Cardiac muscle cell (in vitro differentiated cells and primary cell): ENCODE measurements around the gene AGMO. TPM values are rescaled to one million over a fixed set of nuclear protein-coding genes. Genes with fewer than 3 reads are reported as not detected.

Source experiments
- DNase-seq, 2 donors: peaks; one replicate each; pipeline versions ENCODE4 v3.0.0 to v3.0.0-alpha.2; 2010 to 2017; ENCODE audit warnings: low read depth in 1 of 2, low spot score in 1 of 2
- H3K27ac ChIP-seq: fragments of 200-600 bp; sonication (generic); 2 replicates; pipeline ENCODE4 v1.5.1; 2016
- H3K27me3 ChIP-seq: fragments of 200-600 bp; sonication (generic); 2 replicates; pipeline ENCODE4 v1.6.0; 2016; ENCODE audit warnings: control low read depth
- H3K36me3 ChIP-seq: fragments of 200-600 bp; sonication (generic); 2 replicates; pipeline ENCODE4 v1.5.1; 2016; ENCODE audit warnings: control low read depth
- H3K4me1 ChIP-seq: fragments of 200-600 bp; sonication (generic); 2 replicates; pipeline ENCODE4 v1.8.1; 2017; ENCODE audit warnings: low read depth, mild to moderate bottlenecking, mixed run types
- H3K4me3 ChIP-seq: fragments of 200-600 bp; sonication (generic); 2 replicates; pipeline ENCODE4 v1.5.1; 2016; ENCODE audit warnings: mild to moderate bottlenecking
- H3K9me3 ChIP-seq: fragments of 200-600 bp; sonication (generic); 2 replicates; pipeline ENCODE4 v1.5.1; 2017; ENCODE audit warnings: low read depth, mild to moderate bottlenecking, control low read depth
- CTCF ChIP-seq: IDR thresholded peaks from 2 replicates; pipeline ENCODE4 v1.5.1; 2012; ENCODE audit warnings: low read depth, mild to moderate bottlenecking, low read length
- polyA plus RNA-seq: library from polyadenylated mRNA; unstranded; fragments of >200 nt; fragmentation: Nextera tagmentation; extraction: Ambion mirVana; gene quantifications from 2 replicates; pipeline ENCODE4 v1.2.1, GENCODE V29; 2016
- total RNA-seq: library from RNA; depleted of rRNA; stranded (reverse); fragments of >200 nt; gene quantifications from 2 replicates; pipeline ENCODE4 v1.2.3, GENCODE V29; 2016

The AGMO gene
- total and polyA plus RNA-seq, 2 experiments from 2014 or later, result 0.16 TPM; not detected in 1

GRCh38 chr7:15515252-15515651 lies 46.6 kb downstream of the AGMO start:
- no peak for TF ChIP-seq CTCF
- no peak overlapping the region for H3K4me3 ChIP-seq
- peak in 1 of 2 donors; percentile 19 for DNase-seq
- H3K27ac ChIP-seq, result no peak overlapping the region
- H3K27me3 ChIP-seq, result no peaks in the 10 kb centered on the region
- H3K4me1 ChIP-seq, result no peaks in the 10 kb centered on the region
- no peaks in the 10 kb centered on the region for H3K36me3 ChIP-seq
- no peaks in the 10 kb centered on the region for H3K9me3 ChIP-seq

GRCh38 chr7:15508258-15508657 lies 53.6 kb downstream of the AGMO start:
- Histone ChIP-seq H3K9me3 (no peaks in the 10 kb centered on the region), H3K4me1 (no peaks in the 10 kb centered on the region), H3K36me3 (no peaks in the 10 kb centered on the region), H3K27me3 (no peaks in the 10 kb centered on the region), H3K27ac (no peak overlapping the region), H3K4me3 (no peak overlapping the region)
- TF ChIP-seq CTCF, result no peak
- peak in 1 of 2 donors; percentile 9 for DNase-seq

- H3K27ac ChIP-seq, result no peak overlapping the region
- no peak overlapping the region for H3K4me3 ChIP-seq
- DNase-seq, result no peak
- no peak for TF ChIP-seq CTCF
- H3K9me3 ChIP-seq, result no peaks in the 10 kb centered on the region
- no peaks in the 10 kb centered on the region for H3K36me3 ChIP-seq
- H3K4me1 ChIP-seq, result no peaks in the 10 kb centered on the region
- H3K27me3 ChIP-seq, result no peaks in the 10 kb centered on the region
Measured at GRCh38 chr7:15507708-15508107, 54.1 kb downstream of the AGMO start.

- Histone ChIP-seq H3K4me1 (no peaks in the 10 kb centered on the region), H3K9me3 (no peaks in the 10 kb centered on the region), H3K27ac (no peak overlapping the region), H3K36me3 (no peaks in the 10 kb centered on the region), H3K4me3 (no peak overlapping the region), H3K27me3 (no peaks in the 10 kb centered on the region)
- no peak for DNase-seq
- no peak for TF ChIP-seq CTCF
Measured at GRCh38 chr7:15507171-15507570, 54.6 kb downstream of the AGMO start.

GRCh38 chr7:15505761-15506160 lies 56.1 kb downstream of the AGMO start:
- Histone ChIP-seq H3K9me3 (no peaks in the 10 kb centered on the region), H3K36me3 (no peaks in the 10 kb centered on the region), H3K27ac (no peak overlapping the region), H3K27me3 (no peaks in the 10 kb centered on the region), H3K4me3 (no peak overlapping the region), H3K4me1 (no peaks in the 10 kb centered on the region)
- no peak for TF ChIP-seq CTCF
- no peak for DNase-seq

- H3K4me3 ChIP-seq, result no peak overlapping the region
- no peak overlapping the region for H3K27ac ChIP-seq
- H3K27me3 ChIP-seq, result no peaks in the 10 kb centered on the region
- peak in 1 of 2 donors; percentile 50 for DNase-seq
- TF ChIP-seq CTCF, result no peak
- no peaks in the 10 kb centered on the region for H3K36me3 ChIP-seq
- H3K4me1 ChIP-seq, result no peaks in the 10 kb centered on the region
- no peaks in the 10 kb centered on the region for H3K9me3 ChIP-seq
Measured at GRCh38 chr7:15504351-15504750, 57.5 kb downstream of the AGMO start.
